ENCODE results near the gene LGALS9. TPM values are rescaled to one million over a fixed set of nuclear protein-coding genes. Genes with fewer than 3 reads are reported as not detected.
"Not testable (repeated sequence)": the region's sequence is repeated elsewhere in the genome, so short reads cannot be mapped to it uniquely, and the experiment has no call there.

LGALS9 gene
- total RNA-seq, 1 donor from 2014 or later = 200 TPM

GRCh38 chr17:27670791-27671590 lies 40.0 kb downstream of the LGALS9 start:
- no peak for DNase-seq (ENCODE audit: extremely low read depth, low read depth, low spot score)

- DNase-seq (ENCODE audit: extremely low read depth, low read depth, low spot score) = no peak
Observed at GRCh38 chr17:27671591-27671910, 40.6 kb downstream of the LGALS9 start.

GRCh38 chr17:27671977-27672480 lies 41.0 kb downstream of the LGALS9 start:
- DNase-seq (ENCODE audit: extremely low read depth, low read depth, low spot score) = not testable (repeated sequence)

GRCh38 chr17:27674335-27674734 lies 43.3 kb downstream of the LGALS9 start:
- DNase-seq (ENCODE audit: extremely low read depth, low read depth, low spot score) = no peak

- DNase-seq (ENCODE audit: extremely low read depth, low read depth, low spot score) = no peak
Observed at GRCh38 chr17:27677191-27677590, 46.2 kb downstream of the LGALS9 start.

- not testable (repeated sequence) for DNase-seq (ENCODE audit: extremely low read depth, low read depth, low spot score)
Observed at GRCh38 chr17:27686322-27686721, 55.3 kb downstream of the LGALS9 start.

- DNase-seq (ENCODE audit: extremely low read depth, low read depth, low spot score) = no peak
Observed at GRCh38 chr17:27690882-27691281, 59.9 kb downstream of the LGALS9 start.

GRCh38 chr17:27695254-27695814 lies 64.3 kb downstream of the LGALS9 start:
- not testable (repeated sequence) for DNase-seq (ENCODE audit: extremely low read depth, low read depth, low spot score)

Other genes with a start within 250 kb of the LGALS9 start
- gene KSR1, start 174.7 kb upstream of the LGALS9 start, total RNA-seq = 30.1 and 49.7 TPM in 2 replicates
- gene NOS2, start 169.3 kb downstream of the LGALS9 start, total RNA-seq = 0.18 and 0.44 TPM in 2 replicates

Data from glomerular endothelial cell (primary cell).